ENCODE data around the gene WDR27.

Gene WDR27

GRCh38 chr6:169411296-169411695, 290.5 kb downstream of the WDR27 start:
- Histone ChIP-seq H3K4me3 (ENCODE audit: low read length) (no peak overlapping the region), H3K9me2 (replicated peaks; ENCODE audit: insufficient read depth, low read length) (no peaks in the 10 kb centered on the region), H3F3A (ENCODE audit: insufficient read depth, low read length) (no peaks in the 10 kb centered on the region), H3K36me3 (replicated peaks; ENCODE audit: insufficient read depth, low read length) (no peaks in the 10 kb centered on the region), H3K9ac (ENCODE audit: low read length) (no peak overlapping the region), H3K4me2 (ENCODE audit: low read depth, low read length) (no peak overlapping the region), H3K4me1 (ENCODE audit: low read length) (no peaks in the 10 kb centered on the region), H3K79me2 (ENCODE audit: low read length) (no peaks in the 10 kb centered on the region), H4K20me1 (ENCODE audit: insufficient read depth, low read length) (no peaks in the 10 kb centered on the region), H2AFZ (ENCODE audit: low read length) (no peak overlapping the region), H3K27me3 (replicated peaks; ENCODE audit: insufficient read depth, low read length) (no peaks in the 10 kb centered on the region), H3K9me3 (replicated peaks; ENCODE audit: insufficient read depth, low read length) (no peaks in the 10 kb centered on the region), H3K27ac (ENCODE audit: low read length) (no peak overlapping the region)
- no peak for DNase-seq
- TF ChIP-seq EZH2phosphoT487 (IDR thresholded peaks at IDR 0.05; ENCODE audit: low read length) (no peak), CTCF (IDR thresholded peaks at IDR 0.05; ENCODE audit: low read length) (no peak), EZH2 (optimal IDR thresholded peaks at IDR 0.05; ENCODE audit: low read depth, low read length) (no peak)

- Histone ChIP-seq H3K27me3 (replicated peaks; ENCODE audit: insufficient read depth, low read length) (no peaks in the 10 kb centered on the region), H3K4me1 (ENCODE audit: low read length) (no peaks in the 10 kb centered on the region), H3K27ac (ENCODE audit: low read length) (no peak overlapping the region), H3K36me3 (replicated peaks; ENCODE audit: insufficient read depth, low read length) (no peaks in the 10 kb centered on the region), H4K20me1 (ENCODE audit: insufficient read depth, low read length) (no peaks in the 10 kb centered on the region), H3K4me3 (ENCODE audit: low read length) (no peak overlapping the region), H2AFZ (ENCODE audit: low read length) (no peak overlapping the region), H3K79me2 (ENCODE audit: low read length) (no peaks in the 10 kb centered on the region), H3F3A (ENCODE audit: insufficient read depth, low read length) (no peaks in the 10 kb centered on the region), H3K4me2 (ENCODE audit: low read depth, low read length) (no peak overlapping the region), H3K9ac (ENCODE audit: low read length) (no peak overlapping the region), H3K9me3 (replicated peaks; ENCODE audit: insufficient read depth, low read length) (no peaks in the 10 kb centered on the region), H3K9me2 (replicated peaks; ENCODE audit: insufficient read depth, low read length) (no peaks in the 10 kb centered on the region)
- no peak for DNase-seq
- TF ChIP-seq CTCF (IDR thresholded peaks at IDR 0.05; ENCODE audit: low read length) (no peak), EZH2 (optimal IDR thresholded peaks at IDR 0.05; ENCODE audit: low read depth, low read length) (no peak), EZH2phosphoT487 (IDR thresholded peaks at IDR 0.05; ENCODE audit: low read length) (no peak)
Measured at GRCh38 chr6:169409742-169410312, 292.0 kb downstream of the WDR27 start.

- H3K79me2 ChIP-seq (ENCODE audit: low read length): no peaks in the 10 kb centered on the region
- no peaks in the 10 kb centered on the region for H3K9me3 ChIP-seq (replicated peaks; ENCODE audit: insufficient read depth, low read length)
- no peak for DNase-seq
- no peaks in the 10 kb centered on the region for H4K20me1 ChIP-seq (ENCODE audit: insufficient read depth, low read length)
- no peaks in the 10 kb centered on the region for H3K9me2 ChIP-seq (replicated peaks; ENCODE audit: insufficient read depth, low read length)
- no peak overlapping the region for H2AFZ ChIP-seq (ENCODE audit: low read length)
- H3K27ac ChIP-seq (ENCODE audit: low read length): no peak overlapping the region
- TF ChIP-seq EZH2 (optimal IDR thresholded peaks at IDR 0.05; ENCODE audit: low read depth, low read length): no peak
- no peak for TF ChIP-seq CTCF (IDR thresholded peaks at IDR 0.05; ENCODE audit: low read length)
- H3F3A ChIP-seq (ENCODE audit: insufficient read depth, low read length): no peaks in the 10 kb centered on the region
- H3K27me3 ChIP-seq (replicated peaks; ENCODE audit: insufficient read depth, low read length): no peaks in the 10 kb centered on the region
- H3K4me1 ChIP-seq (ENCODE audit: low read length): no peaks in the 10 kb centered on the region
- H3K36me3 ChIP-seq (replicated peaks; ENCODE audit: insufficient read depth, low read length): no peaks in the 10 kb centered on the region
- H3K4me2 ChIP-seq (ENCODE audit: low read depth, low read length): no peak overlapping the region
- no peak overlapping the region for H3K9ac ChIP-seq (ENCODE audit: low read length)
- H3K4me3 ChIP-seq (ENCODE audit: low read length): no peak overlapping the region
Measured at GRCh38 chr6:169407325-169407724, 294.5 kb downstream of the WDR27 start.
